ENCODE results near the gene CCDC192. TPM values are rescaled to one million over a fixed set of nuclear protein-coding genes. Genes with fewer than 3 reads are reported as not detected.

The CCDC192 gene
- polyA plus RNA-seq, 3 donors = not detected

DNA sequence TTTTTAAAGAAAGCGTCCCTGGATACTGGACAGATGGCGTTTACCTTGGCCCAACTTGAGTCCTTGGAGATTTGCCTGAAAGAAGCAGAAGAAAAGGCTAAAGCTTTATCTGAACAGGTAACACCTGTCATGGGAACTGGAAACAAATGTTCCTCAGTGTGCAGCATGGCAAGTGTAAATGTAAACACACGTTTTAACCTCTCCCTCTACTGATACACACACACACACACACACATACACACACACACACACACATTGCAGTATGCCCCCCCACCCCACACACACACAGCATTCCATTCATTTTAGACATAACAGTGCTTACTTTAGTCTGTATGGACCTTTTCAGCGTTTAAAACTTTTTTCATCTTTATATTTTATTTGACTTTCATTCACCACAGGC lies 51.1 kb downstream of the CCDC192 start:
- TF ChIP-seq, protein P1, sequence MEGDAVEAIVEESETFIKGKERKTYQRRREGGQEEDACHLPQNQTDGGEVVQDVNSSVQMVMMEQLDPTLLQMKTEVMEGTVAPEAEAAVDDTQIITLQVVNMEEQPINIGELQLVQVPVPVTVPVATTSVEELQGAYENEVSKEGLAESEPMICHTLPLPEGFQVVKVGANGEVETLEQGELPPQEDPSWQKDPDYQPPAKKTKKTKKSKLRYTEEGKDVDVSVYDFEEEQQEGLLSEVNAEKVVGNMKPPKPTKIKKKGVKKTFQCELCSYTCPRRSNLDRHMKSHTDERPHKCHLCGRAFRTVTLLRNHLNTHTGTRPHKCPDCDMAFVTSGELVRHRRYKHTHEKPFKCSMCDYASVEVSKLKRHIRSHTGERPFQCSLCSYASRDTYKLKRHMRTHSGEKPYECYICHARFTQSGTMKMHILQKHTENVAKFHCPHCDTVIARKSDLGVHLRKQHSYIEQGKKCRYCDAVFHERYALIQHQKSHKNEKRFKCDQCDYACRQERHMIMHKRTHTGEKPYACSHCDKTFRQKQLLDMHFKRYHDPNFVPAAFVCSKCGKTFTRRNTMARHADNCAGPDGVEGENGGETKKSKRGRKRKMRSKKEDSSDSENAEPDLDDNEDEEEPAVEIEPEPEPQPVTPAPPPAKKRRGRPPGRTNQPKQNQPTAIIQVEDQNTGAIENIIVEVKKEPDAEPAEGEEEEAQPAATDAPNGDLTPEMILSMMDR (IDR thresholded peaks at IDR 0.05) = no peak
- 86% methylated on average over 4 of the region's 4 CpGs for WGBS (ENCODE audit: insufficient coverage)
- no peak overlapping the region for H3K9ac ChIP-seq (ENCODE audit: insufficient read depth, low read length, poor library complexity, severe bottlenecking)
- H3K4me2 ChIP-seq (replicated peaks; ENCODE audit: extremely low read depth, low read length, poor library complexity, severe bottlenecking) = no peak overlapping the region
- Mint-ChIP-seq H3K27me3 (ENCODE audit: low read depth in 3 of 3) (peaks cover 0 to 3% (median 0%) of the 10 kb centered on the region in 3 donors), H3K27ac (no peak overlapping the region), H3K4me1 (no peaks in the 10 kb centered on the region), H3K9me3 (peaks cover 0 to 6% (median 2%) of the 10 kb centered on the region in 7 donors), H3K4me3 (no peak overlapping the region), H3K36me3 (no peaks in the 10 kb centered on the region)
- no peak overlapping the region for H3K27ac ChIP-seq (ENCODE audit: low read depth in 1 of 2, low read length in 2 of 2)
- no peaks in the 10 kb centered on the region for H3K27me3 ChIP-seq (ENCODE audit: control insufficient read depth in 2 of 2, insufficient read depth in 2 of 2, low read length in 2 of 2)
- H3K4me3 ChIP-seq (replicated peaks in 1 of 3; ENCODE audit: low read depth in 2 of 3, low read length in 3 of 3) = no peak overlapping the region
- H4K20me1 ChIP-seq (ENCODE audit: insufficient read depth, low read length) = no peaks in the 10 kb centered on the region
- H3K9me3 ChIP-seq (replicated peaks in 1 of 2; ENCODE audit: control insufficient read depth in 1 of 2, insufficient read depth in 1 of 2, low read length in 2 of 2) = no peaks in the 10 kb centered on the region
- no peaks in the 10 kb centered on the region for H3K79me2 ChIP-seq (ENCODE audit: insufficient read depth, low read length)
- DNase-seq = no peak
- intact Hi-C loops (cut with micrococcal nuclease) = loop anchor here in 1 of 2 donors (10.0 kb wide), 1 partner anchor 451 kb away; no protein-coding TSS in a partner anchor
- no peaks in the 10 kb centered on the region for H3K4me1 ChIP-seq (ENCODE audit: control insufficient read depth in 1 of 2, insufficient read depth in 2 of 2, low read length in 2 of 2)
- H3K36me3 ChIP-seq (replicated peaks in 1 of 2; ENCODE audit: control insufficient read depth in 1 of 2, insufficient read depth in 2 of 2, low read length in 2 of 2) = no peaks in the 10 kb centered on the region
- no peak overlapping the region for H2AFZ ChIP-seq (ENCODE audit: insufficient read depth, low read depth, low read length, poor library complexity, severe bottlenecking)

DNA sequence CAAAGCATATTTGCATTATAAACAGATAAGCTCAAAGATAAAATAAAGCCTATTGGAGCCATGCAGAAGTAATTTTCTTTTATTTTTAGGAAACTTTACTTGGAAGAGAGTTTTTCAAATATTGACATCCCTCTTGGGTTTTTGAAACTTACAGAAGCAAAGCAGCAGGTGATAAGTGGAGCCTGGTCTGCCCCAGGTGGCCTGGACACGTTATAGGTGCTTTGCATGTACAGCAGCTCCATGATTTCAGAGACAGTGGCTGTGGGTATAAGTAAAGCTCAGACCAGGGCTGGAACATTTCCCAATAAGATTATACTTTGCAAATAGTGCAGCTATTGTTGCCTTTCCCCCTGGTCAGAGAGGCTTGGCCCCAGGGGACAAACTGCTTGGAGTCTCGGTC lies 51.5 kb downstream of the CCDC192 start:
- Histone ChIP-seq H3K4me1 (ENCODE audit: control insufficient read depth in 1 of 2, insufficient read depth in 2 of 2, low read length in 2 of 2) (no peaks in the 10 kb centered on the region), H3K4me2 (replicated peaks; ENCODE audit: extremely low read depth, low read length, poor library complexity, severe bottlenecking) (no peak overlapping the region), H3K79me2 (ENCODE audit: insufficient read depth, low read length) (no peaks in the 10 kb centered on the region), H3K27me3 (ENCODE audit: control insufficient read depth in 2 of 2, insufficient read depth in 2 of 2, low read length in 2 of 2) (no peaks in the 10 kb centered on the region), H3K9ac (ENCODE audit: insufficient read depth, low read length, poor library complexity, severe bottlenecking) (no peak overlapping the region), H2AFZ (ENCODE audit: insufficient read depth, low read depth, low read length, poor library complexity, severe bottlenecking) (no peak overlapping the region), H3K9me3 (replicated peaks in 1 of 2; ENCODE audit: control insufficient read depth in 1 of 2, insufficient read depth in 1 of 2, low read length in 2 of 2) (no peaks in the 10 kb centered on the region), H4K20me1 (ENCODE audit: insufficient read depth, low read length) (no peaks in the 10 kb centered on the region), H3K36me3 (replicated peaks in 1 of 2; ENCODE audit: control insufficient read depth in 1 of 2, insufficient read depth in 2 of 2, low read length in 2 of 2) (no peaks in the 10 kb centered on the region), H3K27ac (ENCODE audit: low read depth in 1 of 2, low read length in 2 of 2) (no peak overlapping the region), H3K4me3 (replicated peaks in 1 of 3; ENCODE audit: low read depth in 2 of 3, low read length in 3 of 3) (no peak overlapping the region)
- 100% methylated on average over 1 of the region's 2 CpGs for WGBS (ENCODE audit: insufficient coverage)
- H3K9me3 Mint-ChIP-seq = peaks cover 0 to 6% (median 2%) of the 10 kb centered on the region in 7 donors
- intact Hi-C loops (cut with micrococcal nuclease) = loop anchor here in 1 of 2 donors (10.0 kb wide), 1 partner anchor 450 kb away; no protein-coding TSS in a partner anchor
- no peak for DNase-seq
- H3K36me3 Mint-ChIP-seq = no peaks in the 10 kb centered on the region
- no peak overlapping the region for H3K4me3 Mint-ChIP-seq
- TF ChIP-seq, protein P1 (IDR thresholded peaks at IDR 0.05) = no peak
- no peak overlapping the region for H3K27ac Mint-ChIP-seq
- H3K4me1 Mint-ChIP-seq = no peaks in the 10 kb centered on the region
- H3K27me3 Mint-ChIP-seq (ENCODE audit: low read depth in 3 of 3) = peaks cover 0 to 3% (median 0%) of the 10 kb centered on the region in 3 donors
